NCI-H1048 (cell line): ENCODE results near the gene ARHGEF17.
"Not testable (repeated sequence)": the region's sequence is repeated elsewhere in the genome, so short reads cannot be mapped to it uniquely, and the experiment has no call there.

Experiments used
- DNase-seq: peaks from one replicate; lab custom pipeline; 2025; lab: John Stamatoyannopoulos, UW

Gene ARHGEF17

DNA sequence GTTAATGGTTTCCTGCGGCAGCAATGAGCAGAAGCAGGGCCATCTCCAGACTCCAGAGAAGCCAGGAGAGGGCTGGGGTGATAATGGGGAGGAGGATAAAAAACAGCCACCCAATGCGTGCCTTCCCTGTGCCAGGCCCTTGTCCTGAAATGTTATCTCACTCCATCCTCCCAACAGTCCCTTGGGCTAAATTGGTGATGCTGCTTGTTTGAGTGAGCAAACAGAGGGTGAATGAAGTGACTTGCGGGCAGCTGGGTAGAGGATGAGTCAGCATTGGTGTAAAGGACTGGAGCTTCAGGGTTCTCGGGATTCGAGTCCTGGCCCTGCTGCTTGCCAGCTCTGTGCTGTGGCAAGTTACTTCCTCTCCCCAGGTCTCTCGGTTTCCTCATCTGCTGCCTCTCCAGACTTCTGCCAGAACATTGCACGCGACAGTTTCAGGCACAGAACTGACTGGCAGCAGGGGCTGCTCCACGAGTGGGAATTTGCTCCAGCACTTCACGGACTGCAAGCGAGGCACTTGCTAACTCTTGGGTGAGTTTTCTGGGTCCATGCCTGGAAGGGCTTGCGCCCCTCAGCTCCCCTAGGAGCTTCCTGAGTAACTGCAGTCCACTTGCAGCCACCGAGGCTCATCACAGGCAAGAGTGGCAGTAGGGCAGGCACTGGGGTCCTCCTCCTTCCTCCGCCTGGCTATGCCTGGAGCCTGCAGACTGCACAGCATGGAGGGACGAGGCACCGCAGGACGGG, 36.0 kb upstream of the ARHGEF17 start, which contains the start of gene P2RY6:
Gene P2RY6, plus strand, starts transcription at position 403 of the 744 bp plus-strand sequence. CDS start 24,181 bp downstream, outside the sequence.
- DNase-seq = no peak

DNA sequence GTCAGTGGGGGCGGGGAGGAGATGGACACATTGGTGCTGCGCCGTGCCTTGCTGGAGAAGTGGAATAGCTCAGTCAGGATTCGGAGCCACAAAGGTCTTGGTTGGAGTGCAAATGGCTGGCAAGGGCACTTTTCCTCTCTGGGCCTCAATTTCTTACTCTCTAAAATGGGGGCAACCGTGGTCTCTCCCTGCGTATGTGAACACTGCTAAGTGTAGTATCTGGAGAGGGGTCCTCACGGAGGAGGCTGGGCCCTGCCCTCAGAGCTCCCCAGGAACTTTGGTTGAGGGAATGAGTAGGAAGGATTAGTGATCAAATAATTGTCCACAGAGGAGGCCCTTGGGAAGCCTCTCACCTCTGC, 35.4 kb upstream of the ARHGEF17 start:
- no peak for DNase-seq

DNA sequence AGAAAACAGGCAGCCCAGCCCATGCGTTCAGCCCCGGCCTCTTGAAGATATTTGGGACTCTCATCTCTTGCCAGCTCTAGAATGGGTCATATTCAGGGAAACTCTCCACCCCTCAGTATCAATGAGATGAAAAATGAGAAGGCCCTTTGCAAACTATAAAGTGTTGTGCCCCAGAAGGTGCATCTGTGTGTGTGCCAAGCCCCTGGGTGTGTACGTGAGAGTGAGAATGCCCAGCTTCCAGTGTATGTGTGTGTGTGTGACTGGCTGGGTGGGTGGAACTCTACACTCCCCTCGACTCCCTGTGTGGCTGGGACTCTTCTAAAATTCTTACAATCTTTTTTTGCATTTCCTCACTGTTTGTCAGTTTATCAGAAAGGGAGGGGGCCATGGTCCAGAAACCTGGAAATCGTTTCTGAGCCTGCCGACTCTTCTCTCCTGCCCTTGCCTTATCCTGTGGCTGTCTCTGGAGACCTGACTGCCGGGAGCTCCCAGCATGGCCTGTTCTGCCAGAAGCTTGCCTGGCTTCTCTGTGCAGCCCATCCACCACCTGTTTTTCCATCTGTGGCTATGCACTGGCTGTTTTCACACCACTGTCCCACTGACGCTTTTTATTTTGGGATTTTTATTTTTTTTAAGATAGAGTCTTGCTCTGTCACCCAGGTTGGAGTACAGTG, 34.7 kb upstream of the ARHGEF17 start:
- DNase-seq = no peak

DNA sequence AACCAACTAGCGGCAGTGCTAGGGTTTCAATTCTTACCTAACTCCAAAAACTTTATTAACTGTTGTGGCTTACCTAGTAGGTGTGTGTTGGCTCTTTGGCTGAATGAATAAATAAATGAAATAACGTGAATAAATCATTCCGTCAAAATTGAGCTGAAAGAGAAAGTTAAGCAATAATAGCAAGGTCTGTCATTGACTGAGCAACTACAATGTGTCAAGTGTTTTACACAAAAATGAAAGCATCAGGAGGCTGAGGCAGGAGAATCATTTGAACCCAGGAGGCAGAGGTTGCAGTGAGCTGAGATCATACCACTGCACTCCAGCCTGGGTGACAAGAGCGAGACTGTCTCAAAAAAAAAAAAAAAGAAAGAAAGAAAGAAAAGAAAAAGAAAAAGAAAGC, 33.9 kb upstream of the ARHGEF17 start:
- not testable (repeated sequence) for DNase-seq

DNA sequence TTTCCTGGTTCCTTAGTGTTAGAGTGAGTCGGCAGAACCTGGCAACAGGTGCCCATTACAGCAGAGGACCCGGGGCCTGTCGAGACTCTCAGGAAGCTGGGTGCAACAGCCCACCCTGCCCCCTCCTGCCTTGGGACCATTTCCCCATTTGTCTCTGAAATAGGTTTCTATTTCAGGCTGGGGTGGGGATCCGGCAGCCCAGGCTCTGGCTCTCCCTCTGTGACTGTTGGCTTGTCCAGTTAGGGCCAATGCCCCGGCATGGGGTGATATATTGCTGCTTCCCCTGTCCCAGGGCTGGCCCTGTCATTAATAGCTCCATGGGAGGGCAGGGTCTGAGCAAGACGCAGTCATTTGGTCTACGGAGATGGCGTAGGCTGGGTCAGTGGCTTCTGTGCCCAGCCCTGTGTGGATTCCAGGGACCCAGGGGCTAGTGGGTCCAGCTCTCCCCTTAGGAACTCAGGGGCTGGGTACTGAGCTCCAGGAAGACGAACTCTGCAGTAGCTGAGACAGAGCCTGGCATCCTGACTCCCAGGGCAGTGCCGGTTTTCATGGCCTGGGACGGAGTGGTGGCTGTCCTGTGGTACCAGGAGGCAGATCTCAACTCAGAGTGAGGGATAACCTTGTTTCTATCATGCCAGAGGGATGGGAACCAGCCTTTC, 33.2 kb upstream of the ARHGEF17 start:
- DNase-seq = no peak

DNA sequence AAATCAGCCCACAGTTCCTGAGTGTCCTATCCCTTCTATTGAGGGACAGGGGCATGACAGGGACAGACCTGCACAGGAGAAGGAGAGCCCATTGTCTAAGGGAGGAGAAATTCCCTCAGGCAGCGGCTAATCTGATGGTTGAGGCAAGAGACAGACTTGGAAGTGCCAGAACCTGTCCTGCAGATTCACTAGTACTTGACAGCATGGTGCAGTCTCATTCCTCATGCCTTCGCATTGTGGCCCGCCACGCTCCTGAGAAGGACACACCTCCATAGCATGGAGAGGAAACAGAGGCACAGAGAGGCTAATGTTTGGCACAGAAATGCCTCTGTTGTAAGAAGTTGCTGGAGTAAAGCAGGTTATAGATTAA, 32.7 kb upstream of the ARHGEF17 start:
- no peak for DNase-seq

DNA sequence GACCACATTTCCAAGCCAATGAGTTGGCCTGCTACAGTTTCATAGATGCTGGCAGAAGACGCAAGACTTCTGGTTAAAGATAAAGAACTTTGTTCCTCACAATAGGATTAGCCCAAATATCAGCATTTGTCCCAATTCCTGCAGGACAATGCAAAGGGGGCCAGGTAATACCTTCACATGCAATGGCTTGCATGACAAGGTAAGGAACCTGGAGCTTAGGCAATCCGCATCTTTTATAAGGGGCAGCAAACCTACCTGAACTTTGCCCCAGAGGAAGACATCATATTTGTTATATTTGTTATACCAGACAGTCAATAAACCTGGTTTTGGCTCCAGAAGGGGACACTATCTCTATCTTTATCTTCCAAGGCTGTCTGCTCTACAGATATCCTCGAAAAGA, 30.6 kb upstream of the ARHGEF17 start:
- no peak for DNase-seq

DNA sequence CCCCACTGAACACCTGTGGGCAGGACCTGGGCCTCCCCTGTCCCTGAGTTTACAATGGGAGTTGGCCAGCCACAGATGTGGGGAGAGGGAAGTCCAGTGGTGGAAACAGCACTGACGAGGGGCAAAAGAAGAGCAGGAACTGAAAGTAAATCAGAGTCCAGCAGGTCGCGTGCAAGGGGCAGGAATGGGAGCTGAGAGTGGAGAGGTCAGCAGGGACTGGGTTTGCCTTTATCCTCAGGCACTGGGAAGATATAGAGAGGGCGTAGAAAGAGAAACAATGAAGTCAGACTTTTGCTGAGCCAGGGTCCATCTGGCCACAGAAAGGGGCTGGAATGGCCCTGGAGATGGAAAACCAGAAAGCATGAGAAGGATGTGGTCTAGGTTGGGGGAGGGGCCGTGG, 27.4 kb upstream of the ARHGEF17 start:
- DNase-seq = no peak

DNA sequence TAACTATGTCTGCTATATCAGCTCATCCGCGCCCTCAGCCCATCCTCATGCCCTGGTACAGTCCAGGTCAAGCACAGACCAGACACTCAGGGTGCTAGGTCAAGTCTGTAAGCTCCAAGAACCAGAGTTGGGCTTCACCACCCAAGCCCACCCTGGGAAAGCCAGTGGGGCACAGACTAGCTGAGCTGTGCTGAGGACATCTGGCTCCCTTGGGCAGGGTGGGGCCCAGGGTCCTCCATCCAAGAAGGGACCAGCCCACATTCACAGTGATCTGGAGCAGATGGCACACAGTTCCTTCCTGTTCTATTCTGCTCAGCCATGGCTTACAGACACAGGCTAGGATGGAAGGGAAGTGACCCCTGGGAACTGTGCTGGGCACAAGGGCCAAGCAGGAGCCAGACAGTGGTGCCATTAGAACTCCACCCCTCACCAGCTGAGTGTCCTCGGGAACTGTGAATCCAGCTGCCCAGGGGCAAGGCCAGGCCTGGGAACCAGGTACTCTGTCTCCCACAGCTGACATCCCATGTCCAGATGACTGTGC, 26.8 kb upstream of the ARHGEF17 start:
- DNase-seq = no peak

DNA sequence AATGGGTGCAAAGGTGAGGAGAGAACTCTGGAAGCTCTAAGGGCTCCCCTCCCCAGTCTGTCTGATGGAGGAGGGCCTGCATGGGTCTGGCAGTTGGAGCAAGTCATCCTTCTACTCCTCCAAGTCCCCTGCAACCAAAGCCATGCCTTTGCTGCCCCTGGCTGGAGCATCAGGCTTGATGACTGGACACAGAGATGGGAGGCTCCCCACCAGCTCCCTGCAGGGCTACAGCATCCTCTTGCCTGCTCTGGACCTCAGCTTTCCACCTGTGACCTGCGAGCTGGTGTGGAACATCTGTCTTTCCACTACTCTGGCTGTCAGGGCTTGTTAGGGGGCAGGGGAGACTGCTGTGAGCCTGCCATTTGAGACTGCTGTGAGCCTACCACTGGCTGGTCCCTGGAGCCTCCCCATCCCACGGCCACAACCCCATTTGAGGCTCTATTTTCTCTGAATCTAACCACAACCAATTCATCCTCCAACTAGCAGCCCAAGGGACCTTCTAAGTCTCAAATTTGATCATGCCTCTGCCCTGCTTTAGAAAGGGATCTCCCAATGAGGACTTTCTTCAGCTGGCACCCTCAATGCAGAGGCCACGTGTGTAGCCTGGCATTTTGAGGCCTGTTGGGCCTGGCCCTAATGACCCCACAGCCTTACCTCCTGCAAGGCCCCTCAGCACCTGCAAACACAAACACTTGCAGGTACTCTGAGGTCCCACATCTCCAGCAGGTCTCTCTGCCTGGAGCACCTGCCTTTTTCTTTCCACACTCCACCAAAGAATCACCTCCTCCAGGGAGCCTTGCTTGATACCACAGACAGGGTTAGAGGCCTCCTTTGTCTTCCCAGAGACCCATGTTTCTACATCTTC, 26.0 kb upstream of the ARHGEF17 start:
- DNase-seq = no peak

DNA sequence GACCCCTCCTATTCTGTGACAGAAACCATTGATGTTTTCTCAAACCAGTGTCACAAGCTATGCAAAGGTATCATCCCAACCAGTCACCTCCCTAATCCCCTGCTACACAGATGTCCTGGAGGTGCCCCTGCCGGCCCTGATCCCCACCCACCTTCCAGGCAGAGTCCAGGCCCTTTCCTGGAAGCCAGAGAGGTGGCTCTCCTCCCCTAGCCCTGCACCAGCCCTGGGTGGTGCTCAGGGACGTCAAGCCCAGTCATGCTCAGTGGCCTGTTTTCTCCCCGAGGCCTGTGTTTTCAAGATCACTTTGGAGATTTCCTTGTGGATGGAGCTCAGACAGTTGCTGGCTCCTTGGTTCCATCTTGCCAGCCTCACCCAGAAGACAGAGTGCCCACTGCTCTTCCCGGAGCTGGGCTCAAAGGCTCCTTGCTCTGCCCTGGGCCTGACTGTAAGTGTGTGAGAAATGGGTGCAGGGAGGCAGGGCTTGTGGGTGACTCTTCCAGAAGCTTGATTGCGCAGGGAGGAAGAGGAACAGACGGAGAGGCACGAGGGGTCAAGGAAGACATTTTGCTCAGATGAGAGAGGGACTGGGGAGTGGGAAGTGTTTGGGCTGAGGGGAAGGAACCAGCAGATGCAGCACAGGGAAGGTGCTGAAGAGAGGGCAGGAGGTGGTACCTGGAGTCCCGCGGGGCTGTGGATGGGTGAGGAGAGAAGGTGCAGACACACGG, 24.6 kb upstream of the ARHGEF17 start:
- DNase-seq = no peak

DNA sequence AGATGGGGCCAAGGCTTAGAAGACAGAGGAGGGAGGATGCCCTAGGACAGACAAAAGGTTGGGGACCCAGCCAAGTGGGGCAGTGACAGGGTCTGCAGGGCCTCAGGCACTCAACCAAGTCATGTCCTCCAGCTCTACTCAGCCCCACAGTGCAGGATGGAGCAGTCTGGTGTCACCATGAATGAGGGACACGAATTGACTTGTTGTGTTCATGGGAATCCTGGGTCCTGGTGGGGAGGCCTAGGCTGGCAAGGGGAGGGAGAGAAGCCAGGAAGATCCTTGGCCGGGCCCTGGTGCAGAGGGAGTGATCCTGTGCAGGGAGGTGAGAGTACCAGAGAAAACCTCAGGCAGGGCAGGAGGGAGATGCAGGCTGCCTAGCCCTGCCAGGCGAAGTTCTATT, 24.0 kb upstream of the ARHGEF17 start:
- no peak for DNase-seq

DNA sequence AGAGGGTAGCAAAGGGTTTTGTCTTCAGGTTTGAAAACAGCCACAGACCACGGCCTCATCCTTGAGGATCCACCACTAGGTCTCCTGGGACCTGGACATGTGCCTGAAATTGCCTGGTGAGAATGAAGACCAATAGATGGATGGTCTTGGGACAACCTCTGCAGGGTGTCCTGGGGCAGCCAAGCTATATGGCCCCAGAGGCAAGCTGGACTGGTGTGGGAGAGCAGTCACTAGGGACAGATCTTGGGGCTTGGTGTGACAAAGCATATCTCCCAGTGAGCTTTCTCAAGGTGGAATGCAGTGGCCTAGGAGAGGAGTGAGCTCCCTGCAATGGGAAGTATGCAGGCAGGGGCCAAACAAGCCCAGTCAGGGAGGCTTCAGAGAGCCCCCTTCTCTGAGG, 22.4 kb upstream of the ARHGEF17 start:
- DNase-seq = no peak

DNA sequence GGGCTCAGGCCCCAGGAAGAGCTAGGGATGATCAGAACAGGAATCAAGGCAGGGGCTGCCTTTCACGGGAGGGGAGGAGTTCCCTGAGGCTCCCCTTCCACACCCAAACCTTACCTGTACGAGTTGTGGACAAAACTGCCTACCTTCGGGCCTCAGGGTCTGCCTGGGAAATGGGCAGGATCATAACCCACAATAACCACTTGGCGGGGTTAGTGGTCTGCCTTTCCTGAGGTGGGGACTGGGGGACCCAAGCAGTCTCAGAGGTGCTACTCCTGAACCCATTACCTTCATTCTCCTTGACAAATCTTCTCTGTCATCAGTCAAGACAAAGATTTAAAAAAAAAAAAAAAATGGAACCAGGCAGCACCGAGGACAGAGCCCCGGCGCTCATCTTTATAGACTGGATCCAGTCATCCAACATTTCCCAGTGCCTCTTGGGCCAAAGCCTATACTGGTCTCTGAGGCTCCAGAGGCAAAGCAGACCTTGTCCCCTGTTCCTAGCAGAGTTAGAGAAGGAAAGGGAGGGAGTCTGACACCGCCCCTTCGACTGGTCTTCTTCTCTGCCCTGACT, 21.8 kb upstream of the ARHGEF17 start:
- DNase-seq = no peak

DNA sequence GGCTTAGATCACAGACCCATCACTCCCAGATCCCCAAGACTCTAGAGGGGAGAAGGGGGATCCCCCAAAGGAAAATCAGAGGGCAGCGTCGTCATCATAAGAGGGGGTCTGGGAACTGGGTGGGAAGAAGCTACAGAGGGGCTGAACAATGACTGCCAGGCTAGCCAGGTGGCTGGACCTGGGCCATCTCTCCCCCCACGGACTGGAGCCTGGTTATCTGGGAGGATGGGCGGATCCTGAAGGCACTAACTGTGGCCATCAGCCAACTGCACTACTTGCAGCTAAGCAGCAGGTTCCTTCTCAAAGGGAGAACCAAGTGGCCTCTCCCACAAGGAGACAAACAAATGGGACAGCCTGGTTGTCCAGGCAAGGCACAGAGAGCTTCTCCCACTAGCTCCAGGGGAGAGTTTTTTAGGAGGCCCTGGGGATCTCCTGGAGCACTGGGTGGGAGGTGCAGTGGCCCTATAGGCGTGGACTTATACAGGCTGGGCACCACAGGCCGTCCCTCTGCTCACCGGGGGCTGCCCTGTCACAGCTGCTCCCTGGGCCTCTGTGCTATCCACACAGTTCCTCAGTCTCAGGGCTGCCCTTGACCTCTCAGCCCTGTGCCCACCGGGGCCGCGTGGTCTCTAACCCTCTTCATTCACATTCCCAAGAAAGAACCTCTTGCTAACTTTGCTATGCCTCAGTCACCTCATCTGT, 20.5 kb upstream of the ARHGEF17 start:
- DNase-seq = no peak

DNA sequence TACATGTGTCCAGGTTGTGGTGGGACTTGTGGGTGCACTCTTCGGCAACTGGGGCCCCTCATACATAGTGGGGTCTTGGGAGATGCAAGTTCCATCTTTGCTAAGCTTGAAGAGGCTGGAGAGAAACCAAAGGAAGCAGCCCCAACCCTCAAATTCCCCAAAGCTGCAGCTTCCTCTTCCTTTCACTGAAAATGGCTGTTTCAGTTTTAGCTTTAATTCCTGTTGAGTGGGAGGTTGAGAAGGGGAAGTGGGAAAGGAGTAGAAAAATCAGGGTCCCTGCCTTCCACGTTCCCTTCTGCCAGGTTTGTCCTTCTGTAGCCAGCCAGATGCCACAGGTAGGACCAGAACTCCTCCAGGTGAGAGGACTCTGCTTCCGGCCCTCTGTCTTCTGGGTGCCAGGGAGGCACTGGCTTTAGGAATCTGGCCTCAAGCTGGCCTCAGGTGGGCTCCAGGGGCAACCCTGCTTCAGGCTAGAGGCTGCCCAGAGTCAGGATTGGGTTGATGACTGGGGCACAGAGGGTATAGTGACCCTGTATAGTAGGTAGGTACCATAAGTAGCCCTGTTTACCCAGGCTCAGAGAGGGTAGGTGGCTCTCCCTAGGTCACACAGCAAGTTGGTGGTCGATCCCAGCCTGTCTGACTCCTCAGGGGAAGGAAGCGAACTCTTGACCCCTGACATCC, 19.7 kb upstream of the ARHGEF17 start:
- DNase-seq = no peak

DNA sequence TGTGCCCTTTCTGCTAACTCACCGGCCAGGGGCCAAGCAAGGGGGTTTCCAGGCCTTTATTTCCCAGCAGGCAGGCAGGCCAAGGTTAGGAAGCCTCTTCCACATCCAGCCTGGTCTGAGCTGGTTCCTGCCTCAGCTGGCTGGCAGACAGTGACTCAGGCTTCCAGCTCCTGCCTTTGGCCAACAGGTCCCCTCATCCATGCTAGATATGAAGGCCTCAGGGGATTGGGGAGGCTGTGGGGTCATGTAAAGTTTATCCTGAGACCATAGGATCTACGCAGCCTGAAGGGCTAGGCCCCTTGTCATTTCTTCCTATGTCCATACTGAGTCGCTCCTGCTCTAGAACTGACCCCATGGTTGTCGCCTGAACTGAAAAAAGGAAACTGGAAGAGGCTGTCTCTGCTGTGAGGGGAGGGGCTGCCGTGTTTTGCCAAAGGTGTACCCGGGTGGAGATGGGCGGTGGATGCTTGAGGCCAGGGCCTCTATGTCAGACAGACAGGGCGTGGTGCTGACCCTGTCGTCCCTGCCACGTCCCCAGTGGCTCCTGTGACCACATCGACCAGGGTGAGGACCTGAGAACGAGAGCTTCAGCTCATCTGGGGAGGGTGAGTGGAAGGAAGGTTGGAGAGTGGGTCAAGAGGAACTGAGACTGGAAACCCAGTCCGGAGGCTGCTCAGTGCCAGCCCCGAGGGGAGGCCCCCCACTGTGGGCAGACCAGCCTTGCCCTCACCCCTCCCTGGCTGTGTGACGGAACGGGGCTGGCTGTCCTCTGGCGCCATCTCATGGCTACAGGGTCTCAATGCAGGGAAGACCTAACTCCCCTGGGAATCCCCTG, 19.0 kb upstream of the ARHGEF17 start:
- no peak for DNase-seq

DNA sequence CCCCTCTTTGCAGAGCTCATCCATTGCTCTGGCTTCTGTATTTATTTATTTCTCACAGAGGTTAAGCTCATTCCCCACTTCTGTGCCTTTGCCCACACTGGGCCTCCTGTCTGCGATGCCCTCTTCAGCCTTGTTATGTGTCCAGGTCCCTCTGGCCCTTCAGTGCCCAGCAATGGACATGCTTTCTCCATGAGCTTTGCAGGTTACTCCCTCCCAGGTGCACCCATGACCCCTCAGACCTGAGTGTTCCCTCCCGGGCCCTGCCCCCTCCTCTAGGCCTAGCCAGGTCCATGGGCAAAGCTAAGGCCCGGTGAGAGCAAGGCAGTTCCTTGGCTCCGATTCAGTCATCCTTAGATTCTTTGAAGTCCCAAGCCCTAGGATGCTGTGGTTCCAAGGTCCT, 17.5 kb upstream of the ARHGEF17 start:
- no peak for DNase-seq

DNA sequence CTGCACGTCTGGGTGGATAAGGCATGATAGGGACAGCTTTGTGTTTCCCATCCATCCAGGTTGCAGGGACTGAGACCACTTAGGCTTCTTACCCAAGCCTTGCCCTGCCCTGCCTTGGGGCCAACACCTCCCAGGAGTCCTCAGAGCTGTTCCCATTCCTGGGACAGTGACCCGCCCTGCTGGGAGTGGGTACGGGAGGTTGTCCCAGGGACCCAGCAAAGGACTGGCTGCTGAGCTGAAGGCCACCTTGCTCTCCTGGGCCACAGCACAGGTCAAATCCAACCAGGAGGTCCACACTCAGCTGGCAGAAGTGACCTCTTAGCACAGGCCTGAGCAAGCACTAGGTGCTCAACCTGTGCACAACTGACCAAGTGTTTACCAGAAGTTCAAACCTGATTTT, 16.9 kb upstream of the ARHGEF17 start:
- DNase-seq = no peak
